K562 (cell line): ENCODE results near the gene HOXD4. TPM values are rescaled to one million over a fixed set of nuclear protein-coding genes. Genes with fewer than 3 reads are reported as not detected.
A peak's percentile ranks its signal among the peaks of the same experiment; 100 is the strongest.

Experiments used
- ATAC-seq: fragments of 200-7000 bp; cut with Tn5 transposase; 3 replicates; pipeline ENCODE4 v1.9.1; 2020; ENCODE audit warnings: moderate library complexity
- BruUV-seq: library from RNA; stranded (reverse); fragments of 400-500 nt; replicated peaks from 2 replicates; lab custom pipeline; 2021; lab: Mats Ljungman, UMichigan
- CTCF ChIA-PET: fragments of 300-600 bp; formaldehyde crosslinking; extraction: SDS; loops from one replicate; lab custom pipeline; 2021; ENCODE audit warnings: low intra/inter-chr PET ratio; lab: Yijun Ruan, JAX
- POLR2A ChIA-PET: fragments of 300-600, 350-650 bp; sonication (Branson Sonifier 250); formaldehyde crosslinking; extraction: SDS; loops from one replicate; lab custom pipeline; 2021; ENCODE audit warnings: antibody characterized with exemption, inconsistent platforms; lab: Yijun Ruan, JAX
- DNase-seq, 4 experiments: peaks; one replicate each; pipeline versions ENCODE4 v3.0.0 to v3.0.0-alpha.2; 2011 to 2018; ENCODE audit warnings: low spot score in 3 of 4, mixed read lengths in 3 of 4; ENCODE audit errors: extremely low read depth in 1 of 4
- FAIRE-seq: peaks from 2 replicates; lab custom pipeline; 2011; peaks lifted over from hg19 to GRCh38; lab: Jason Lieb, UNC
- H2AFZ ChIP-seq: 2 replicates; pipeline ENCODE4 v1.6.0; 2011; ENCODE audit warnings: low read depth, low read length, control low read depth, inconsistent platforms
- H3K27ac ChIP-seq: fragments of 200-600 bp; 3 replicates; pipeline ENCODE4 v1.8.0; 2011; ENCODE audit warnings: low read depth, mild to moderate bottlenecking, control low read depth, inconsistent platforms, low read length, moderate library complexity, mixed read lengths; ENCODE audit errors: extremely low read depth
- H3K27me3 ChIP-seq, 2 experiments: fragments of 300-600 bp in 1 of 2; 2 replicates in 1 of 2; 3 replicates in 1 of 2; pipeline versions ENCODE4 v1.6.0 to v1.8.0; 2011; ENCODE audit warnings: inconsistent platforms in 2 of 2, low read length in 2 of 2, mild to moderate bottlenecking in 1 of 2, mixed read lengths in 1 of 2, moderate library complexity in 1 of 2; ENCODE audit not compliant: control insufficient read depth in 2 of 2, insufficient read depth in 2 of 2
- H3K36me3 ChIP-seq: fragments of 300-600 bp; 3 replicates; pipeline ENCODE4 v1.8.0; 2011; ENCODE audit warnings: mild to moderate bottlenecking, low read length, inconsistent platforms; ENCODE audit not compliant: control insufficient read depth, insufficient read depth
- H3K4me1 ChIP-seq, 2 experiments: fragments of 200-600 bp in 1 of 2; replicated peaks in 1 of 2; 2 replicates in 1 of 2; 3 replicates in 1 of 2; pipeline versions ENCODE4 v1.5.1 to v1.8.0; 2011; ENCODE audit warnings: inconsistent platforms in 2 of 2, low read length in 2 of 2, mild to moderate bottlenecking in 1 of 2, mixed read lengths in 1 of 2, moderate library complexity in 1 of 2; ENCODE audit not compliant: control insufficient read depth in 2 of 2, insufficient read depth in 2 of 2
- H3K4me2 ChIP-seq: 2 replicates; pipeline ENCODE4 v1.6.1; 2011; ENCODE audit warnings: low read length, control low read depth, inconsistent platforms, mixed read lengths; ENCODE audit not compliant: insufficient read depth
- H3K4me3 ChIP-seq: fragments of 200-600 bp; sonication (generic), shearing (Covaris generic); 2 replicates; pipeline ENCODE4 v1.5.1; 2016; ENCODE audit warnings: control low read depth, inconsistent platforms
- H3K79me2 ChIP-seq: fragments of 200-600 bp; 3 replicates; pipeline ENCODE4 v1.8.0; 2011; ENCODE audit warnings: low read length, inconsistent platforms; ENCODE audit not compliant: control insufficient read depth, insufficient read depth
- H3K9ac ChIP-seq, 2 experiments: 2 replicates each; pipeline versions ENCODE4 v1.6.0 to v1.6.1; 2011; ENCODE audit warnings: low read depth in 2 of 2, low read length in 2 of 2, control low read depth in 1 of 2, inconsistent platforms in 1 of 2, mild to moderate bottlenecking in 1 of 2, mixed read lengths in 1 of 2; ENCODE audit not compliant: insufficient read depth in 1 of 2
- H3K9me1 ChIP-seq: one replicate; pipeline ENCODE4 v1.6.0; 2011; ENCODE audit warnings: inconsistent platforms, mild to moderate bottlenecking, low read length, moderate library complexity; ENCODE audit not compliant: control insufficient read depth, insufficient read depth
- H3K9me3 ChIP-seq: replicated peaks from 2 replicates; pipeline ENCODE4 v1.5.1; 2011; ENCODE audit warnings: low read depth, low read length, inconsistent platforms; ENCODE audit not compliant: control insufficient read depth, insufficient read depth
- H4K20me1 ChIP-seq: replicated peaks from 2 replicates; pipeline ENCODE4 v1.6.1; 2011; ENCODE audit warnings: low read length, inconsistent platforms, mixed read lengths; ENCODE audit not compliant: control insufficient read depth, insufficient read depth
- NCOR1 ChIP-seq: fragments of 450-650 bp; IDR thresholded peaks from 2 replicates; pipeline ENCODE4 v1.6.1; 2016; ENCODE audit warnings: mild to moderate bottlenecking, moderate library complexity
- SIN3B ChIP-seq: fragments of 450-650 bp; IDR thresholded peaks from 2 replicates; pipeline ENCODE4 v1.6.1; 2017; ENCODE audit warnings: low read depth, mild to moderate bottlenecking, moderate library complexity
- TAF9B ChIP-seq: fragments of 450-650 bp; IDR thresholded peaks from 2 replicates; pipeline ENCODE4 v1.6.1; 2018; ENCODE audit warnings: mild to moderate bottlenecking; ENCODE audit not compliant: partially characterized antibody
- YBX1 ChIP-seq: fragments of 450-650 bp; IDR thresholded peaks from 2 replicates; pipeline ENCODE4 v1.7.1; 2016; ENCODE audit warnings: mild to moderate bottlenecking
- ZFP1 ChIP-seq: fragments of 450-650 bp; formaldehyde crosslinking; IDR thresholded peaks from 2 replicates; pipeline ENCODE4 v1.4.0; 2020; ENCODE audit warnings: mild to moderate bottlenecking, mixed read lengths
- ZFP36 ChIP-seq: fragments of 150-350 bp; IDR thresholded peaks from 2 replicates; pipeline ENCODE4 v1.6.1; 2018; ENCODE audit warnings: low read length, low read depth; ENCODE audit not compliant: partially characterized antibody
- WGBS: fragments of 100-300 bp; shearing (Covaris generic); methylation state at CpG from one replicate; pipeline ENCODE4 v1.1.6; 2016; ENCODE audit warnings: low coverage, mixed read lengths; ENCODE audit not compliant: insufficient coverage; ENCODE audit errors: missing lambda C conversion rate; 5-methylcytosine and 5-hydroxymethylcytosine counted together
- in situ Hi-C: fragments of 300-500 bp; cut with MboI; formaldehyde crosslinking; loops from 4 replicates; pipeline ENCODE4 v1.15.0; 2018; ENCODE audit warnings: inconsistent platforms, mixed read lengths
- intact Hi-C: fragments of 100-400 bp; cut with micrococcal nuclease; formaldehyde crosslinking; loops from 2 replicates; pipeline ENCODE4 v1.14.2; 2022
- polyA plus RNA-seq, 8 experiments: library from polyadenylated mRNA; depleted of rRNA in 4 of 8; stranded (reverse) in 5 of 8; unstranded in 3 of 8; fragments of >200 nt; fragmentation: Nextera tagmentation in 2 of 8; fragmentation: Illumina TruSeq in 1 of 8; extraction: Ambion mirVana in 2 of 8; extraction: Trizol in 1 of 8; gene quantifications; 2 replicates each; pipeline versions ENCODE4 v1.2.1 to v1.2.3, GENCODE V29; 2011 to 2014; ENCODE audit warnings: inconsistent platforms in 1 of 8, missing spikeins in 1 of 8
- total RNA-seq, 7 experiments: library from RNA; depleted of rRNA in 6 of 7; stranded (reverse); fragments of >200 nt in 6 of 7; fragmentation: Illumina TruSeq in 2 of 7; extraction: Trizol in 2 of 7; gene quantifications; 2 replicates each; pipeline versions ENCODE4 v1.2.1 to v1.2.3, GENCODE V29; 2011 to 2021; ENCODE audit warnings: low replicate concordance in 1 of 7
- TF ChIP-seq, protein P1 (sequence below): fragments of 450-650 bp; formaldehyde crosslinking; IDR thresholded peaks from 2 replicates; pipeline ENCODE4 v1.4.0; 2020; ENCODE audit warnings: mild to moderate bottlenecking, moderate library complexity
- TF ChIP-seq, protein P2 (sequence below): IDR thresholded peaks from 2 replicates; pipeline ENCODE4 v1.6.1; 2011; ENCODE audit warnings: borderline replicate concordance, low read depth, mild to moderate bottlenecking, moderate library complexity, low read length; ENCODE audit not compliant: insufficient read depth, poor library complexity, severe bottlenecking
- TF ChIP-seq, protein P3 (sequence below): fragments of 250-450 bp; sonication (Bioruptor Pico); IDR thresholded peaks from 2 replicates; pipeline ENCODE4 v1.4.0; 2020; ENCODE audit warnings: mild to moderate bottlenecking

The HOXD4 gene
- total and polyA plus RNA-seq, 9 of the 15 experiments (the other 6 are each of a cell fraction or from before 2014, with no cell fraction given) = not detected

DNA sequence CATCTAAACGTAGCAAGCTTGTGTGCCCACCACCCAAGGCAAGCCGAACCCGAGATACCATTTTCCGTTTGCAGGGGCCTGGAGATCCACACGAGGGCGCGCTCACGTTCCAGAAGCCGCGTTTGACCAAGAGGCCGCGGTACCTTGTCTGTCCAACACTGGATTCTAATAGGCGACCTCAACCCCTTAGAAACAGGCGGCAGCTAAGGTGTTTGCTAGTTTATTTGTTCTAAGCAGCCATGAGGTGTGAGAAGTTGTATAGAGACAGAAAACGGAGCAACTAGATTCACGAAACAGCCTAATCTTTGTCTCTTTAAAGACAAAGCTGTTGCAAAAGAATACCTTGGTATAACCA lies 40.1 kb upstream of the HOXD4 start (continued):
- TF ChIP-seq, protein P1, sequence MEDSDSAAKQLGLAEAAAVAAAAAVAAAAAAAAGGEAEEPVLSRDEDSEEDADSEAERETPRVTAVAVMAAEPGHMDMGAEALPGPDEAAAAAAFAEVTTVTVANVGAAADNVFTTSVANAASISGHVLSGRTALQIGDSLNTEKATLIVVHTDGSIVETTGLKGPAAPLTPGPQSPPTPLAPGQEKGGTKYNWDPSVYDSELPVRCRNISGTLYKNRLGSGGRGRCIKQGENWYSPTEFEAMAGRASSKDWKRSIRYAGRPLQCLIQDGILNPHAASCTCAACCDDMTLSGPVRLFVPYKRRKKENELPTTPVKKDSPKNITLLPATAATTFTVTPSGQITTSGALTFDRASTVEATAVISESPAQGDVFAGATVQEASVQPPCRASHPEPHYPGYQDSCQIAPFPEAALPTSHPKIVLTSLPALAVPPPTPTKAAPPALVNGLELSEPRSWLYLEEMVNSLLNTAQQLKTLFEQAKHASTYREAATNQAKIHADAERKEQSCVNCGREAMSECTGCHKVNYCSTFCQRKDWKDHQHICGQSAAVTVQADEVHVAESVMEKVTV (CRISPR knock-in tag) = 0 out of 2 replicates have a peak, but pooled peaks have one; percentile 12
- TF ChIP-seq ZFP1 (no peak), YBX1 (no peak)
- TF ChIP-seq, protein P2, sequence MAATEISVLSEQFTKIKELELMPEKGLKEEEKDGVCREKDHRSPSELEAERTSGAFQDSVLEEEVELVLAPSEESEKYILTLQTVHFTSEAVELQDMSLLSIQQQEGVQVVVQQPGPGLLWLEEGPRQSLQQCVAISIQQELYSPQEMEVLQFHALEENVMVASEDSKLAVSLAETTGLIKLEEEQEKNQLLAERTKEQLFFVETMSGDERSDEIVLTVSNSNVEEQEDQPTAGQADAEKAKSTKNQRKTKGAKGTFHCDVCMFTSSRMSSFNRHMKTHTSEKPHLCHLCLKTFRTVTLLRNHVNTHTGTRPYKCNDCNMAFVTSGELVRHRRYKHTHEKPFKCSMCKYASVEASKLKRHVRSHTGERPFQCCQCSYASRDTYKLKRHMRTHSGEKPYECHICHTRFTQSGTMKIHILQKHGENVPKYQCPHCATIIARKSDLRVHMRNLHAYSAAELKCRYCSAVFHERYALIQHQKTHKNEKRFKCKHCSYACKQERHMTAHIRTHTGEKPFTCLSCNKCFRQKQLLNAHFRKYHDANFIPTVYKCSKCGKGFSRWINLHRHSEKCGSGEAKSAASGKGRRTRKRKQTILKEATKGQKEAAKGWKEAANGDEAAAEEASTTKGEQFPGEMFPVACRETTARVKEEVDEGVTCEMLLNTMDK = peak; percentile 81

DNA sequence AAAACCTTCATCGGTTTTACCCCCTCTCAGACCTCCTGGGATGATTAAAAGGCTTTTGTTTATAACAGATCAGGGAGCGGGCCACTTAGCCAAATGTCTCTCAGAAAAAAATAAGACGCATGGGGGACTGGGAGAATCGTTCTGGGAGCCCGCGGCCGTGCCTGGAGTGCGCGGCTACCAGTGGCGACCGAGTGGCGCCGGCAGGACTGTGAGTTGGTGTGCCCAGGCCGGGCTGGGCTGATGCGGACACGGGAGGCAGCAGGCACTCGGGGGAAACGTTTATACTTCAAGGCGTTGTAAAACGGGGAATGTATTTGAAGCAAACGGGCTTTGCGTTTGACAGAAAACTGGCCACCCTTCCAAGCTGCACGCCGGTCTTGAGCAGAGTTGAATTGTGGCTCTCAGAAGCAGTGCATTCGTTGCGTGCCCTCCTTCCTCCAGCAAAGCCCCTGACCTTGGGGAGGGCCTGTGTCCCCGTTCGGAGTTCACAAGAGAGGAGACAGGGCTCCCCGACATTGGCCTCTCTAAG lies 39.4 kb upstream of the HOXD4 start:
- Histone ChIP-seq H3K4me1 (peaks cover 0 to 17% of the 10 kb centered on the region in 2 experiments; a peak in 1 of 5 replicates), H3K9me3 (no peaks in the 10 kb centered on the region), H3K36me3 (no peaks in the 10 kb centered on the region), H3K9me1 (no peaks in the 10 kb centered on the region), H3K4me2 (no peak overlapping the region), H3K9ac (no peak overlapping the region), H3K27ac (no peak overlapping the region), H3K27me3 (peaks cover 53 to 57% of the 10 kb centered on the region in 2 experiments), H2AFZ (no peak overlapping the region), H4K20me1 (no peaks in the 10 kb centered on the region), H3K79me2 (no peaks in the 10 kb centered on the region), H3K4me3 (no peak overlapping the region)
- ChIA-PET CTCF (interaction anchor here (0.8 kb wide), 1 partner anchor 526 kb away, joined by 3 read pairs; no protein-coding TSS in a partner anchor), POLR2A (interaction anchor here (0.5 kb wide), 1 partner anchor 1299 kb away, joined by 4 read pairs; no protein-coding TSS in a partner anchor)
- intact Hi-C loops (no loop called here), in situ Hi-C loops (no loop called here)
- ATAC-seq (no peak), DNase-seq (no peak), FAIRE-seq (no peak)
- 28% methylated on average over 27 of the region's 29 CpGs for WGBS
- BruUV-seq = no TSS peak
- TF ChIP-seq ZFP36 (no peak), TAF9B (no peak), NCOR1 (no peak), SIN3B (no peak)
- TF ChIP-seq, protein P3, sequence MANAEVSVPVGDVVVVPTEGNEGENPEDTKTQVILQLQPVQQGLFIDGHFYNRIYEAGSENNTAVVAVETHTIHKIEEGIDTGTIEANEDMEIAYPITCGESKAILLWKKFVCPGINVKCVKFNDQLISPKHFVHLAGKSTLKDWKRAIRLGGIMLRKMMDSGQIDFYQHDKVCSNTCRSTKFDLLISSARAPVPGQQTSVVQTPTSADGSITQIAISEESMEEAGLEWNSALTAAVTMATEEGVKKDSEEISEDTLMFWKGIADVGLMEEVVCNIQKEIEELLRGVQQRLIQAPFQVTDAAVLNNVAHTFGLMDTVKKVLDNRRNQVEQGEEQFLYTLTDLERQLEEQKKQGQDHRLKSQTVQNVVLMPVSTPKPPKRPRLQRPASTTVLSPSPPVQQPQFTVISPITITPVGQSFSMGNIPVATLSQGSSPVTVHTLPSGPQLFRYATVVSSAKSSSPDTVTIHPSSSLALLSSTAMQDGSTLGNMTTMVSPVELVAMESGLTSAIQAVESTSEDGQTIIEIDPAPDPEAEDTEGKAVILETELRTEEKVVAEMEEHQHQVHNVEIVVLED (CRISPR knock-in tag) = no peak
